Prostate gland (tissue), 2 donors: ENCODE data around the gene PAQR6.

Experiments
- CTCF ChIP-seq, 4 experiments: fragments of 200-600 bp in 2 of 4; fragments of 450-650 bp in 2 of 4; sonication (generic) in 2 of 4; IDR thresholded peaks; 1 replicate in 3 of 4; 2 replicates in 1 of 4; pipeline ENCODE4 v1.5.1; 2016 to 2019; ENCODE audit warnings: antibody characterized with exemption in 4 of 4, mild to moderate bottlenecking in 2 of 4, moderate library complexity in 2 of 4
- POLR2A ChIP-seq: fragments of 450-650 bp; IDR thresholded peaks from one replicate; pipeline ENCODE4 v1.6.1; 2016; ENCODE audit warnings: antibody characterized with exemption, mild to moderate bottlenecking
- POLR2AphosphoS5 ChIP-seq: sonication (generic); formaldehyde crosslinking; IDR thresholded peaks from one replicate; pipeline ENCODE4 v1.6.1; 2017; ENCODE audit warnings: antibody characterized with exemption

GRCh38 chr1:156232201-156232894 lies 15.5 kb downstream of the PAQR6 start:
- no peak for TF ChIP-seq POLR2A
- TF ChIP-seq CTCF (IDR thresholded peaks at IDR 0.05) = no peak
- TF ChIP-seq POLR2AphosphoS5 = no peak
